Lower lobe of right lung (tissue), 2 donors: ENCODE measurements around the gene TCF4. TPM values are rescaled to one million over a fixed set of nuclear protein-coding genes. Genes with fewer than 3 reads are reported as not detected.

Experiments used
- ATAC-seq, 2 donors: fragments of 200-7000 bp; cut with Tn5 transposase; one replicate each; pipeline ENCODE4 v1.9.1; 2020 to 2022; ENCODE audit warnings: mild to moderate bottlenecking in 2 of 2, moderate library complexity in 2 of 2
- DNase-seq: peaks from one replicate; pipeline ENCODE4 v3.0.0-alpha.2; 2020
- H3K27ac ChIP-seq: fragments of 200-600 bp; one replicate; pipeline ENCODE4 v1.8.0; 2022
- H3K27me3 ChIP-seq: fragments of 200-600 bp; one replicate; pipeline ENCODE4 v1.8.0; 2022; ENCODE audit warnings: low read depth
- H3K36me3 ChIP-seq: fragments of 200-600 bp; one replicate; pipeline ENCODE4 v1.8.0; 2022; ENCODE audit warnings: mild to moderate bottlenecking
- H3K4me1 ChIP-seq: fragments of 200-600 bp; one replicate; pipeline ENCODE4 v1.8.0; 2022
- H3K4me3 ChIP-seq: fragments of 200-600 bp; one replicate; pipeline ENCODE4 v1.8.0; 2022; ENCODE audit warnings: mild to moderate bottlenecking
- H3K9me3 ChIP-seq: fragments of 200-600 bp; one replicate; pipeline ENCODE4 v1.8.0; 2022
- CTCF ChIP-seq: fragments of 200-600 bp; IDR thresholded peaks from one replicate; pipeline ENCODE4 v1.8.0; 2022; ENCODE audit warnings: antibody characterized with exemption, mild to moderate bottlenecking
- intact Hi-C: fragments of 100-400 bp; cut with DNase I; formaldehyde crosslinking; loops from one replicate; pipeline ENCODE4 v1.11.0; 2022
- total RNA-seq: library from RNA; stranded (reverse); fragmentation: NEBNext Ultra II Directional; extraction: Animal tissue kit (Norgen Biotek cat#: 25700); gene quantifications from one replicate; pipeline ENCODE4 v1.2.1, GENCODE V29; 2021
- donor health status: DM: no; HTN: yes; CAD: no; lungs with severe emphysema.

The TCF4 gene
- total RNA-seq, 1 donor from 2014 or later, result 112 TPM

- H3K4me3 ChIP-seq, result no peak overlapping the region
- no peak for DNase-seq
Observed at GRCh38 chr18:55494441-55494840, 93.6 kb downstream of the TCF4 start.

GRCh38 chr18:55491616-55492015 lies 96.4 kb downstream of the TCF4 start:
- TF ChIP-seq CTCF, result no peak
- DNase-seq (no peak), ATAC-seq (no peak)
- H3K36me3 ChIP-seq, result no peaks in the 10 kb centered on the region
- peaks cover 12% of the 10 kb centered on the region for H3K4me1 ChIP-seq
- intact Hi-C loops, result no loop called here
- no peak overlapping the region for H3K27ac ChIP-seq
- H3K27me3 ChIP-seq, result no peaks in the 10 kb centered on the region
- no peak overlapping the region for H3K4me3 ChIP-seq
- H3K9me3 ChIP-seq, result no peaks in the 10 kb centered on the region

More at GRCh38 chr18:55494441-55494840, 93.6 kb downstream of the TCF4 start:
- Histone ChIP-seq H3K27ac (no peak overlapping the region), H3K27me3 (no peaks in the 10 kb centered on the region), H3K9me3 (no peaks in the 10 kb centered on the region), H3K36me3 (no peaks in the 10 kb centered on the region), H3K4me1 (no peaks in the 10 kb centered on the region)
- no peak for ATAC-seq
- no peak for TF ChIP-seq CTCF
- intact Hi-C loops, result no loop called here

GRCh38 chr18:55489034-55489986 lies 98.7 kb downstream of the TCF4 start:
- H3K36me3 ChIP-seq, result no peaks in the 10 kb centered on the region
- H3K27ac ChIP-seq, result no peak overlapping the region
- no peak for TF ChIP-seq CTCF
- no peak overlapping the region for H3K4me3 ChIP-seq
- no peak for ATAC-seq
- no peaks in the 10 kb centered on the region for H3K9me3 ChIP-seq
- intact Hi-C loops, result no loop called here
- peaks cover 19% of the 10 kb centered on the region for H3K4me1 ChIP-seq
- no peaks in the 10 kb centered on the region for H3K27me3 ChIP-seq
- no peak for DNase-seq

- Histone ChIP-seq H3K36me3 (no peaks in the 10 kb centered on the region), H3K9me3 (no peaks in the 10 kb centered on the region), H3K27me3 (no peaks in the 10 kb centered on the region), H3K27ac (no peak overlapping the region), H3K4me3 (no peak overlapping the region), H3K4me1 (peaks cover 19% of the 10 kb centered on the region)
- TF ChIP-seq CTCF, result no peak
- ATAC-seq, result no peak
- DNase-seq, result no peak
- intact Hi-C loops, result no loop called here
Observed at GRCh38 chr18:55488473-55488872, 99.5 kb downstream of the TCF4 start.

GRCh38 chr18:55487997-55488396 lies 100.0 kb downstream of the TCF4 start:
- intact Hi-C loops, result no loop called here
- H3K9me3 ChIP-seq, result no peaks in the 10 kb centered on the region
- TF ChIP-seq CTCF, result no peak
- H3K4me3 ChIP-seq, result no peak overlapping the region
- DNase-seq (no peak), ATAC-seq (no peak)
- H3K27ac ChIP-seq, result no peak overlapping the region
- H3K36me3 ChIP-seq, result no peaks in the 10 kb centered on the region
- peaks cover 19% of the 10 kb centered on the region for H3K4me1 ChIP-seq
- no peaks in the 10 kb centered on the region for H3K27me3 ChIP-seq
